GM18517 (cell line): Measurements from ENCODE around the gene ULK2.

Experiments used
- ATAC-seq: cut with Tn5 transposase; IDR thresholded peaks from one replicate; pipeline ENCODE4 v1.9.1; 2021; ENCODE audit warnings: mild to moderate bottlenecking, moderate library complexity; ENCODE audit not compliant: unreplicated experiment

The ULK2 gene

DNA sequence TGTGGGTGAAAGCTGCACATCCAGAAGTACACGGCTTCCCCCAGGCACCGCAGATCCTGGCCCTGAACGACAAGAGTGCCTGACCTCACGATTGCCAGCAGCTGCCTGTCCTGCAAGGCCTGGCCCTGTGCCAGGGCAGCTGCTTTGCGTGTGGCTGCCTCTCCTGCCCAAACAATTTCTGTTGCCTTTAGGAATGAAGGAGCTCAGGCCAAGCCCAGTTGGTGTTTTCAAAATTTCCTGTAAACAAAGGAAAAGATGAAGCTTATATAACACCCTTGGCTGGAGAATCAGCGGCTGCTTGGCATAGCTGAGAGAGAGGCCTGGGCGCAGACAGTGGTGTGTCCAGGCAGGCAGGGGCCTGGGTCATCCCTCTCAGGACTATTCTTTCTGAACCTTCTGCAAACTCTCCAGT, 139.6 kb downstream of the ULK2 start:
- ATAC-seq, result no peak

GRCh38 chr17:19727501-19728078, 140.1 kb downstream of the ULK2 start:
- ATAC-seq, result no peak

DNA sequence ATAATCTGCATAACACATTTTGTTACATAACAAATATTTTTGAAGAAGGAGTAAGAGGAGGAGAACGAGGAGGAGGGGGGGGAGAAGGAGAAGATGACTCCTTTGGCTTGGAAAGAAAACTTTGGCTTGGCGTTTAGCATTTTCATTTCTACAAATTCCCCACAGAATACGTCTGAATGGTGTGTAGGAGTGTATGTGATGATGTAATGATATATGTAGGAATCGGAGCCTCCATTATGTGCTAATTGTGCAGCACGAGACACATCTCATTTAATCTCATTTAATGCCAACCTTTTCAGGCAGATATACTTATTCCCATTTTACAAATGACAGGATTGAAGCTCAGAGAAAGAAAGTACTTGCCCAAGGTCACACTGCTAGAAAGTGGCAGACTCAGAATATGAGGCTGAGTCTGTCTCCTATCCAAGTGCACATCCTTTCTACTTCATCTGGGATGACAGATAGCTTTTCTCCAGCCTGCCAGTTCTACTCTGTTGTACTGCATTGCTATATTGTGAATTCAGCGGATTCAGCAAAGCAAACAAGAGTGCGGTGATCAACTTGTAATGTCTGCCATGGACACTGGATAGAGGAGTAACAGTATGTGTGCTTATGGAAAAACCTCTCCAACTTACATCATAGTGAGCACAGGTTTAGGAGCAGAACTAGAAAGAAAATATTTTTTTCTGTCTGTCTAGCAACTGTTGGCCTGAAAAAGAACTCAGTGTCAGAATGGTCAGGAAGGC, 140.9 kb downstream of the ULK2 start:
- no peak for ATAC-seq

DNA sequence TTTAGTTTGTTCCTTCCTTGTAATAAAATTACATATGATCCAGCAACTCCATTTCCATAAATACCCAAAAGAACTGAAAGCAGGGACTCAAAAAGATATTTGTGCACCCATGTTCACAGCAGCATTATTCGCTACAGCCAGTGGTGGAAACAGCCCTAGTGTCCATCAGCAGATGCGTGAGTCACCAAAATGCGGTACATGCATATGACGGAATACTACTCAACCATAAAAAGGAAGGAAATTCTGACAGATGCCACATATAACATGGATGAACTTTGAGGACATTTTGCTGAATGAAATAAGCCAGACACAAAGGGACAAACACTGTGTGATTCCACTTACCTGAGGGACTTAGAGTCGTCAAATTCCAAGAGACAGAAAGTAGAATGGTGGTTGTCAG, 142.2 kb downstream of the ULK2 start:
- ATAC-seq, result no peak

- no peak for ATAC-seq
These were observed 143.0 kb downstream of the ULK2 start for GRCh38 chr17:19724501-19725420.

- no peak for ATAC-seq
These were observed 143.8 kb downstream of the ULK2 start for GRCh38 chr17:19723964-19724363.
